ENCODE measurements around the gene FADS3.

Gene FADS3

DNA sequence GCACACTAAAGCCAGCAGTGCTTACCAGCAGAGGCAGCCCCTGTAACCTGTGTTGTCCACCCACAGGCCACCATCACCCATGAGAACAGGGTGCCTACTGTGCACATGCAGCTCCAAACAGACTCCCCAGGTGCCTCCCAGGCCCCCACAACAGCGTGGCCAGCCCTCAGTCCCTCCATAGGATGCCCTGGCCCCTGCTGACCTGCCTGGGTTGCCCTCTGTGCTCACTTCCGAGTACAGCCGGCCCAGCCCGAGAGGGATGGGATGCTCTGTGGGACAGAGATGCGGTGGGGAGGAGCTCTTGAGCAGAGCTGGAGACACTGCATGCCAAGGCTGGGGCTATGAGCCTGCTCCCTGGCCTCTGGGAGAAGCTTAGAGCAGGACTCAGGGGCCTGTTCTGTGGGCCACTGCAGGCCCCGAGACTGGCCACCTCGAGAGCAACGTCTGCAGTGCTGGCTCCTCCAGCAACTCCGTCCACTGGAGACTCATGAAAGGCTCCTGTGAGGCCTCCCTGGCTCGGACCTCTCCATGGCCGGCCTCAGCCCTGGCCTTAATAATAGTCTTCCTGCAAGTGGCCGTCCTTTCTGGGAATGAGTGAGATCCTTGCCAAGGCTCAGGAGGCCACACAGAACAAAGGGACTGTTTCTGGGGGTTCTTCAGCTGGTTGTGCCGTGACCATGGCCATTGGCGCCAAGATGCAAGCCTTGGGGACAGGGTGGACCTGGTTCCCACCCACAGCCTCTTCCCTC lies 36.2 kb downstream of the FADS3 start:
- no peak for DNase-seq

DNA sequence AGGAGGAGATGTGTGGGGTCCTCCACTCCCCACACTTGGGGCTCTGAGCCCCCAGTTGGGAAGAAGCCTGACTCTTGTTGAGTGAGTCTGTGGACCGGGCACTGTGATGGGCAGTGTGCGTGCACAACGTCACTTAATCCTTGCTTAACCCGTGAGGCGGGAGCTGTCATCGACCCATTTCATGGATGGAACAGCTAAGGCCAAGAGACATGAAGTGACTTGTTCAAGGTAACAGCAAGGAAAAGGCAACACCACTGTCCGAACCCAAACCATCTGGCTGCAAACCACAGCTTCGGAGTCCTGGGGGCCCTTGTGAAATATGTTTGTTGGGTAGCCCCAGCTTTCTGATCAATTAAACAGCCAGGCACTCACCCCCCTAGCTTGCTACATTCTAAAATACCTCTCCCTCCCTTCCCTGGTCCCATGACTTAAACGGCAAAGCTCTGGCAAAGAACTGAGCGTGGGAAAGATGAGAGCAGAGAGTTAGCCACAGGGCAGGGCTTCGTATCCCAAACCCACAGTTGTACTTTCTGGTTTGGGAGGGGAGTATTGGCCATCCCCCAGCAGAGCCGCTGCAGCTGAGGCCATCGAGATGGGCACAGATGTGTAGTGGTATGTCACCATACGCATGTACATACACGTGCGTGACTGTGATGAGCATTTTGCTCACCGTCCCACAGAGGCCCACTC lies 37.0 kb downstream of the FADS3 start:
- DNase-seq, result no peak

DNA sequence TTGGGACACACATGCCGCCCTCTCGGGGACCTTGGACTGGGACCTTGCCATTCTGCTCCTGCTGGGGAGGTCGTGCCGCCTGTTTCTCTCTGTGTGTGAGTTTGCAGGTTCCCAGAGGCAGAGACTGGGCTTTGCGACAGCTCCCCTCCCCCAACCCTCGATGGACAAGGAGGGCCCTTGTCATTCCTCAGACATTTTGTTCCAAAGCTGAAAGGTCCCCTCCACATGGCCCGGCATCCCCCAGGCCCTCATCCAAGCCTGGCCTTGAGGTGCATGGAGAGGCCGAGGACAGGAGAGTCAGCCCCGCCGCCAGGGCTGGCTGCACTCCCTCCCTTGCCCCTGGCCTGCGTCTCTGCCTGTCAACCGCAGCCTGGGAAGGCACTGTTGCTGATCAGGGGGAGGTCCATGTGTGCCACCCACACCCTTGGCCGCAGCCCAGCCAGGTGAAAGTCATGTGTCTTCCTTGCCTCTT lies 37.6 kb downstream of the FADS3 start:
- DNase-seq, result no peak

DNA sequence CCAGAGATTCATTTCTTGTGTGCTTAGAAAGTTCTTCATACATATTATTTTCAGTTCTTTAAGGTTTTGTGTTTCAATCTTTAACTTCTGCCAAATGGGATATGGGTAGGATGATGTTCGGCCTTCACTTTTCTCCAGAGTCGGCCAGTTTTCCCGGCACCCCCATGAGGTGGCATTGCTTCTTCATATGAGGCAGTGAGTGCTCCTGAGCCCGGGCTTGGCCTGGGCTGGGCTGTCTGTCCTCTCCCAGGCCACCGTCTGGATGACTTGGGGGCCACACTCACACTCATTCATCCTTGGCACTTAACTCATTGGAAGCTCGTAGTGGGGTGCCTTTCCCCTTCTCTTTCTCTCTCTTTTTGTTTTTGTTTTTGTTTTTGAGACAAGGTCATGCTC lies 39.4 kb downstream of the FADS3 start:
- no peak for DNase-seq

GRCh38 chr11:61851113-61851899 lies 40.0 kb downstream of the FADS3 start:
- no peak for DNase-seq

DNA sequence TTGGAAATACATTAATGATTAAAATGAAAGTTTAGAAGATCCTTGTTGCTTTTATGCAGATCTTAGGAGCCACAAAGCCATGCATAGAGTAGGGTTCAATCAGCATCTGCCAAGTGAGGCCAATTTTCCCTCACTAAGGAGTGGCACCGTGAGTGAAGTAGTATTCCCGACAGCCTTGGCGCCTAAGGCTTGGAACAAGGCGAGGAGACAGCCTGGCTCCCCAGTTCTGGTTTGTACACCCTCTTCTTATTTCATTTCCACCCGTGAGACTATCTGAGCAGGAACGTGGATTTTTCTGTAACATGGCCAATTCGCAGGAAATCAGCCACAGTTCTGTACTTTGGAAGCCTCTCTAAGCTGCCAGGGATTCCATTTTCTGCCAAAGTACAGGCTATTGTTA lies 40.7 kb downstream of the FADS3 start:
- DNase-seq, result no peak

- DNase-seq, result no peak
Measured at GRCh38 chr11:61848631-61849030, 42.7 kb downstream of the FADS3 start.

DNA sequence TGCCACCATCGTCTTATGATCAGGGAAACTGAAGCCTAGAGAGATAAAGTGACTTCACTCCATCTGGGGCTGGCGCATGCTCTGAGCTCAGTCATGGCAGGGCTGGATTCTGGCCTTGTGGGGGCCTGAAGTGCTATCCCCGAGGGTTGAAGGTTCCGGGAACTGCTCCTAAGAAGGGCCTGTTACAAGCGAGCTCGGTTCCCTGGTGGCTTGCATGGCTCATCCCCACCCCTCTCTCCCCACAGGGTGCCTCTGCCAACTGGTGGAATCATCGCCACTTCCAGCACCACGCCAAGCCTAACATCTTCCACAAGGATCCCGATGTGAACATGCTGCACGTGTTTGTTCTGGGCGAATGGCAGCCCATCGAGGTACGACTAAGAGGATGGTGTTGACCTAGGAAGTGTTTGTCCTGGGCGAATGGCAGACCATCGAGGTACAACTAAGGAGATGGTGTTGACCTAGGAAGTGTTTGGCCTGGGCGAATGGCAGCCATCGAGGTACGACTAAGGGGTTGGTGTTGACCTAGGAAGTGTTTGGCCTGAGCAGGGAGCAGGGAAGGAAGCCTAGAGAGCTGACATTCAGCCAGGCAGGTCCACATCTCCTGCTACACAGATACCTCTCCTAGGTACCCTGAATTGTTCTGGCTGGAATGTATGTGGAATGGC lies 43.3 kb downstream of the FADS3 start:
- no peak for DNase-seq

GRCh38 chr11:61846362-61847020 lies 44.9 kb downstream of the FADS3 start:
- no peak for DNase-seq

GRCh38 chr11:61844909-61845565 lies 46.3 kb downstream of the FADS3 start:
- DNase-seq, result no peak

DNA sequence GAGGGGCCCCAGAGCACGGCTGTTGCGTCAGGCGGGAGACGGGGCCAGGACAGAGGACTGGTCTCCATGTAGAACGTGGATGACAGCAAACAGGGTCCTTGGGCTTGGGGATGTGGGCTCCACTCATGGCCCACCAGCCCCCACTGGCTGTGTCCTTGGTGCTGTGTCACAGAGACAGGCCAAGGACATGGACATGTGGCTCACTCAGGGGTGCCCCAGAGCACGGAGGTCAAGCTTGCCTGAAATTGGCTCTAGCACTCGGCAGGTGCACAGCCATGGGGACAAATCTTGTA lies 48.9 kb downstream of the FADS3 start:
- DNase-seq, result no peak

- no peak for DNase-seq
Measured at GRCh38 chr11:61841636-61842527, 49.5 kb downstream of the FADS3 start.

- DNase-seq, result no peak
Measured at GRCh38 chr11:61840371-61840770, 51.0 kb downstream of the FADS3 start.

DNA sequence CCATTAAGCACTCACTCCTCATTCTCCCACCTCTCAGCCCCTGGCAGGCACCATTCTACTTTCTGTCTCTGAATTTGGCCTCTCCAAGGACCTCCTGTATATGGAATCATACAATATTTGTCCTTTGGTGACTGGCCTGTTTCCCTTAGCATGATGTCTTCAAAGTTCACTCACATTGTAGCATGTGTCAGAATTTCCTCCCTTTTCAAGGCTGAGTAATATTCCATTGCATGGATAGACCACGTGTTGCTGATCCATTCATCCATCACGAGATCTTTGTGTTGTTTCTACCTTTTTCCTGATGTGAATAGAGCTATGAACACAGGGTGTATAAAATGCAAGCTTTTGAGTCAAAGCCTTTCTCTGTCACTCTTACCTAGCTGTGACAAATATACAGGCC lies 51.6 kb downstream of the FADS3 start:
- no peak for DNase-seq

- DNase-seq, result no peak
Measured at GRCh38 chr11:61838921-61839320, 52.4 kb downstream of the FADS3 start.

- no peak for DNase-seq
Measured at GRCh38 chr11:61838501-61838900, 52.8 kb downstream of the FADS3 start.

DNA sequence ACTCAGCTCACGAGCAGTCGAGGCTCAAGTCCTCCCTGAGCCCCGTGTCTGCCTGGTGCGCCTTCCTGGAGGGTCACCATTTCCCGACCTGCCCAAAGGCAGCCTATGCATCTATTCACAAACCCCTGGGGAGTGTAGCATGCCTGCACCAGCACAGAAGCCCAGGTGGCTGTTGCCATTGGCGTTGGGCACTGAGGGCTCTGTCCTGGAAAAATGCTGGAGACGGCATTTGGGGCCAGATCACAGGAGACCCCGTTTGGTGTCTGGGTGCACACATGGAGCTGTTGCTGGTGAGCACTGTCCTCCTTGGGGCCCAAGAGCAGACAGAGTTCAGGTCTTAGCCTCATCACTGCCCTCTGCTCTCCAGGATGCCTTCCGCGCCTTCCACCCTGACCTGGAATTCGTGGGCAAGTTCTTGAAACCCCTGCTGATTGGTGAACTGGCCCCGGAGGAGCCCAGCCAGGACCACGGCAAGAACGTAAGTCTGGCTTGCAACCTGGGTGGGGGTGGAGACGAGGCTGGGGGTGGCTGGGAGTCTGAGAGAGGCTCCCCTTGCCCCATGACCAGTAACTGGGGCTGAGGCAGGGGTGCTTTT lies 53.8 kb downstream of the FADS3 start:
- no peak for DNase-seq

DNA sequence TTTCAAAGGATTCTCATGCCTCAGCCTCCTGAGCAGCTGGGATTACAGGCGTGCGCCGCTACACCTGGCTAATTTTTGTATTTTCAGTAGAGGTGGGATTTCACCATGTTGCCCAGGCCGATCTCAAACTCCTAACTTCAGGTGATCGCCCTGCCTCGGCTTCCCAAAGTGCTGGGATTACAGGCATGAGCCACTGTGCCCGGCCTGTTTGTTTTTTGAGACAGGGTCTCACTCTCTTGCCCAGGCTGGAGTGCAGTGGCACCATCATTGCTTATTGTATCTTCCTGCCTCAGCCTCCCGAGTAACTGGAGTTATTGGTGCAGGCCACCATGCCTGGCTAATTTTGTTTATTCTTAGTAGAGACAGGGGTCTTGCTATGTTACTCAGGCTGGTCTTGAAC lies 55.2 kb downstream of the FADS3 start:
- DNase-seq, result no peak

- no peak for DNase-seq
Measured at GRCh38 chr11:61834278-61835048, 56.9 kb downstream of the FADS3 start.

DNA sequence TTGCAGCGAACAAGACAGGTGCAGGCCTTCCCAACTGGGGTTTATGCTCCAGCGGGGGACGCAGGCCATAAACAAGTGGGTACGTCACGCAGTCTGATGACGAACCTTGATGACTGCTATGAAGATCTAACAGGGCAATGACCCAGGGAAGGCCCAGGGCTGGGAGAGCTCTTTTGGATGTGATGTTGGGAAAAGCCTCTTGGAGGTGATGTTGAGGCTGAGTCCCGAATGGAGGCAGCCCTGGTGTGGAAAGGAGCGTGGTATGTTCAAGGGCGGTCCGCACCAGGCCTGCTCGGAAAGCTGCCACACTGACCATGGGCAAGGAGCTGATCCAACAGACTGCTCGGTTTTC lies 57.4 kb downstream of the FADS3 start:
- DNase-seq, result no peak

Measured in NCI-H446 (cell line).